ENCODE measurements around the gene CFAP92. TPM values are rescaled to one million over a fixed set of nuclear protein-coding genes. Genes with fewer than 3 reads are reported as not detected.
A peak's percentile ranks its signal among the peaks of the same experiment; 100 is the strongest.

Gene CFAP92
- total and polyA plus RNA-seq, 4 donors = 0.05 to 0.25 (median 0.06) TPM; not detected in 1

- TF ChIP-seq GABPA (IDR thresholded peaks at IDR 0.05 in 1 of 2, conservative IDR thresholded peaks at IDR 0.05 in 1 of 2) = no peak
- no peak for TF ChIP-seq FOXA2 (IDR thresholded peaks at IDR 0.05)
- TF ChIP-seq ATF3 (IDR thresholded peaks at IDR 0.05) = no peak
- no peak for TF ChIP-seq YY1 (IDR thresholded peaks at IDR 0.05)
- TF ChIP-seq HNF4G (IDR thresholded peaks at IDR 0.05) = no peak
- TF ChIP-seq, protein P1, sequence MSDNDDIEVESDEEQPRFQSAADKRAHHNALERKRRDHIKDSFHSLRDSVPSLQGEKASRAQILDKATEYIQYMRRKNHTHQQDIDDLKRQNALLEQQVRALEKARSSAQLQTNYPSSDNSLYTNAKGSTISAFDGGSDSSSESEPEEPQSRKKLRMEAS (IDR thresholded peaks at IDR 0.05) = no peak
- no peak for TF ChIP-seq CTCF (IDR thresholded peaks at IDR 0.05; ENCODE audit: low read depth, low read length, missing input control)
- TF ChIP-seq SP1 (IDR thresholded peaks at IDR 0.05) = no peak
- no peak for TF ChIP-seq RAD21 (IDR thresholded peaks at IDR 0.05)
- no peak for TF ChIP-seq ZBTB33 (IDR thresholded peaks at IDR 0.05)
- TF ChIP-seq HNF4A (conservative IDR thresholded peaks at IDR 0.05) = no peak
- no peak for TF ChIP-seq EGR1 (IDR thresholded peaks at IDR 0.05; ENCODE audit: low read depth in 2 of 2)
- H3K9me3 ChIP-seq (ENCODE audit: control insufficient read depth in 4 of 4, low read length in 3 of 4) = no peaks in the 10 kb centered on the region
- H3K4me3 ChIP-seq (ENCODE audit: low read depth in 1 of 3, low read length in 3 of 3) = no peak overlapping the region
- WGBS = 90% methylated on average over 13 of the region's 13 CpGs
- no peaks in the 10 kb centered on the region for H3K27me3 ChIP-seq (ENCODE audit: control insufficient read depth in 4 of 4, insufficient read depth in 4 of 4, low read length in 3 of 4)
- H3K9ac ChIP-seq (ENCODE audit: low read depth in 1 of 2, low read length in 2 of 2) = no peak overlapping the region
- H3K4me1 ChIP-seq (ENCODE audit: control insufficient read depth in 4 of 4, insufficient read depth in 4 of 4, low read length in 3 of 4) = peaks cover 0 to 4% (median 0%) of the 10 kb centered on the region in 4 donors
- no peak for DNase-seq (ENCODE audit: low spot score)
- no peaks in the 10 kb centered on the region for H3K36me3 ChIP-seq (ENCODE audit: control insufficient read depth in 4 of 4, insufficient read depth in 3 of 4, low read depth in 1 of 4, low read length in 3 of 4)
- peak overlapping the region; percentile 16 to 31 for H3K27ac ChIP-seq (ENCODE audit: low read depth in 1 of 2, low read length in 2 of 2)
Measured at GRCh38 chr3:129014148-129014547, 20.3 kb upstream of the CFAP92 start.

- Histone ChIP-seq H3K27me3 (ENCODE audit: control insufficient read depth in 4 of 4, insufficient read depth in 4 of 4, low read length in 3 of 4) (no peaks in the 10 kb centered on the region), H3K27ac (ENCODE audit: low read depth in 1 of 2, low read length in 2 of 2) (no peak overlapping the region), H3K36me3 (ENCODE audit: control insufficient read depth in 4 of 4, insufficient read depth in 3 of 4, low read depth in 1 of 4, low read length in 3 of 4) (no peaks in the 10 kb centered on the region), H3K9ac (ENCODE audit: low read depth in 1 of 2, low read length in 2 of 2) (no peak overlapping the region), H3K9me3 (ENCODE audit: control insufficient read depth in 4 of 4, low read length in 3 of 4) (no peaks in the 10 kb centered on the region), H3K4me1 (ENCODE audit: control insufficient read depth in 4 of 4, insufficient read depth in 4 of 4, low read length in 3 of 4) (peaks cover 0 to 4% (median 0%) of the 10 kb centered on the region in 4 donors), H3K4me3 (ENCODE audit: low read depth in 1 of 3, low read length in 3 of 3) (no peak overlapping the region)
- 97% methylated on average over 3 of the region's 3 CpGs for WGBS
- TF ChIP-seq NR2F2 (IDR thresholded peaks at IDR 0.05) (no peak), SP1 (IDR thresholded peaks at IDR 0.05) (no peak), RAD21 (IDR thresholded peaks at IDR 0.05) (no peak), HNF4G (IDR thresholded peaks at IDR 0.05) (no peak), TAF1 (conservative IDR thresholded peaks at IDR 0.05) (no peak), EGR1 (IDR thresholded peaks at IDR 0.05; ENCODE audit: low read depth in 2 of 2) (no peak), YY1 (IDR thresholded peaks at IDR 0.05) (no peak), GABPA (IDR thresholded peaks at IDR 0.05 in 1 of 2, conservative IDR thresholded peaks at IDR 0.05 in 1 of 2) (no peak), RXRA (IDR thresholded peaks at IDR 0.05) (no peak), FOXA1 (IDR thresholded peaks at IDR 0.05) (no peak), ATF3 (IDR thresholded peaks at IDR 0.05) (no peak), HNF4A (conservative IDR thresholded peaks at IDR 0.05) (no peak), CTCF (IDR thresholded peaks at IDR 0.05; ENCODE audit: low read depth, low read length, missing input control) (no peak)
- TF ChIP-seq, protein P1 (IDR thresholded peaks at IDR 0.05) = no peak
- DNase-seq (ENCODE audit: low spot score) = no peak
Measured at GRCh38 chr3:129013491-129013891, 19.6 kb upstream of the CFAP92 start.

Data from liver (tissue), 9 donors.